T-helper 2 cell treated with Interferon-gamma antibody and Interleukin-4, amounts not matched to agents 5 μg/mL and 100 μg/mL, for 36 hours (primary cell): ENCODE data around the gene HTR6.

ENCODE experiments used
- DNase-seq: peaks from one replicate; pipeline ENCODE4 v3.0.0; 2021; ENCODE audit warnings: low spot score
- H3K27ac Mint-ChIP-seq: one replicate; pipeline ENCODE4 v1.8.0; 2021; ENCODE audit warnings: mild to moderate bottlenecking, mixed read lengths
- H3K27me3 Mint-ChIP-seq: one replicate; pipeline ENCODE4 v1.8.0; 2021; ENCODE audit warnings: low read depth, mixed read lengths
- H3K36me3 Mint-ChIP-seq: one replicate; pipeline ENCODE4 v1.8.0; 2021; ENCODE audit warnings: low read depth, mixed read lengths
- H3K4me1 Mint-ChIP-seq: one replicate; pipeline ENCODE4 v1.8.0; 2021; ENCODE audit warnings: low read depth, mixed read lengths
- H3K4me3 Mint-ChIP-seq: one replicate; pipeline ENCODE4 v1.8.0; 2022; ENCODE audit warnings: mild to moderate bottlenecking, moderate library complexity, mixed read lengths
- H3K9me3 Mint-ChIP-seq: one replicate; pipeline ENCODE4 v1.8.0; 2021; ENCODE audit warnings: mixed read lengths

Gene HTR6

GRCh38 chr1:19698181-19698580 lies 33.5 kb downstream of the HTR6 start:
- H3K27ac Mint-ChIP-seq, result no peak overlapping the region
- H3K4me3 Mint-ChIP-seq, result no peak overlapping the region
- H3K4me1 Mint-ChIP-seq, result no peaks in the 10 kb centered on the region
- no peak for DNase-seq
- H3K9me3 Mint-ChIP-seq, result no peaks in the 10 kb centered on the region
- H3K36me3 Mint-ChIP-seq, result no peaks in the 10 kb centered on the region
- H3K27me3 Mint-ChIP-seq, result no peaks in the 10 kb centered on the region

GRCh38 chr1:19700079-19700777 lies 35.6 kb downstream of the HTR6 start:
- H3K27me3 Mint-ChIP-seq, result no peaks in the 10 kb centered on the region
- DNase-seq, result no peak
- H3K4me3 Mint-ChIP-seq, result no peak overlapping the region
- H3K9me3 Mint-ChIP-seq, result no peaks in the 10 kb centered on the region
- H3K27ac Mint-ChIP-seq, result no peak overlapping the region
- H3K4me1 Mint-ChIP-seq, result no peaks in the 10 kb centered on the region
- no peaks in the 10 kb centered on the region for H3K36me3 Mint-ChIP-seq

GRCh38 chr1:19703280-19703679 lies 38.6 kb downstream of the HTR6 start:
- no peak overlapping the region for H3K27ac Mint-ChIP-seq
- H3K36me3 Mint-ChIP-seq, result no peaks in the 10 kb centered on the region
- no peak overlapping the region for H3K4me3 Mint-ChIP-seq
- no peaks in the 10 kb centered on the region for H3K4me1 Mint-ChIP-seq
- H3K27me3 Mint-ChIP-seq, result no peaks in the 10 kb centered on the region
- no peak for DNase-seq
- no peaks in the 10 kb centered on the region for H3K9me3 Mint-ChIP-seq

GRCh38 chr1:19704247-19705113 lies 39.8 kb downstream of the HTR6 start:
- H3K36me3 Mint-ChIP-seq, result no peaks in the 10 kb centered on the region
- no peaks in the 10 kb centered on the region for H3K9me3 Mint-ChIP-seq
- no peak overlapping the region for H3K4me3 Mint-ChIP-seq
- peak; percentile 23 for DNase-seq
- peaks cover 3% of the 10 kb centered on the region for H3K4me1 Mint-ChIP-seq
- no peaks in the 10 kb centered on the region for H3K27me3 Mint-ChIP-seq
- H3K27ac Mint-ChIP-seq, result no peak overlapping the region

- Mint-ChIP-seq H3K27ac (no peak overlapping the region), H3K9me3 (no peaks in the 10 kb centered on the region), H3K4me1 (peaks cover 5% of the 10 kb centered on the region), H3K36me3 (no peaks in the 10 kb centered on the region), H3K4me3 (no peak overlapping the region), H3K27me3 (no peaks in the 10 kb centered on the region)
- no peak for DNase-seq
Observed at GRCh38 chr1:19705464-19705863, 40.8 kb downstream of the HTR6 start.

- Mint-ChIP-seq H3K4me3 (no peak overlapping the region), H3K27ac (no peak overlapping the region), H3K9me3 (no peaks in the 10 kb centered on the region), H3K4me1 (peaks cover 12% of the 10 kb centered on the region), H3K36me3 (no peaks in the 10 kb centered on the region), H3K27me3 (no peaks in the 10 kb centered on the region)
- no peak for DNase-seq
Observed at GRCh38 chr1:19706136-19706535, 41.5 kb downstream of the HTR6 start.

GRCh38 chr1:19708567-19709110 lies 44.0 kb downstream of the HTR6 start:
- no peak overlapping the region for H3K4me3 Mint-ChIP-seq
- no peaks in the 10 kb centered on the region for H3K27me3 Mint-ChIP-seq
- H3K27ac Mint-ChIP-seq, result no peak overlapping the region
- DNase-seq, result no peak
- peaks cover 18% of the 10 kb centered on the region for H3K4me1 Mint-ChIP-seq
- H3K9me3 Mint-ChIP-seq, result no peaks in the 10 kb centered on the region
- H3K36me3 Mint-ChIP-seq, result no peaks in the 10 kb centered on the region

GRCh38 chr1:19709260-19709793 lies 44.7 kb downstream of the HTR6 start:
- DNase-seq, result no peak
- Mint-ChIP-seq H3K27me3 (no peaks in the 10 kb centered on the region), H3K27ac (no peak overlapping the region), H3K9me3 (no peaks in the 10 kb centered on the region), H3K4me3 (no peak overlapping the region), H3K4me1 (peaks cover 18% of the 10 kb centered on the region), H3K36me3 (no peaks in the 10 kb centered on the region)

- Mint-ChIP-seq H3K4me1 (peaks cover 22% of the 10 kb centered on the region), H3K4me3 (peak overlapping the region; percentile 35), H3K27me3 (no peaks in the 10 kb centered on the region), H3K36me3 (peaks cover 2% of the 10 kb centered on the region), H3K9me3 (no peaks in the 10 kb centered on the region), H3K27ac (peak overlapping the region; percentile 37)
- peak; percentile 51 for DNase-seq
Observed at GRCh38 chr1:19710825-19711611, 46.3 kb downstream of the HTR6 start.

GRCh38 chr1:19712928-19713327 lies 48.3 kb downstream of the HTR6 start:
- Mint-ChIP-seq H3K36me3 (peaks cover 2% of the 10 kb centered on the region), H3K4me3 (no peak overlapping the region), H3K9me3 (no peaks in the 10 kb centered on the region), H3K4me1 (peaks cover 22% of the 10 kb centered on the region), H3K27ac (no peak overlapping the region), H3K27me3 (no peaks in the 10 kb centered on the region)
- no peak for DNase-seq

- Mint-ChIP-seq H3K9me3 (no peaks in the 10 kb centered on the region), H3K36me3 (peaks cover 2% of the 10 kb centered on the region), H3K27ac (no peak overlapping the region)
Observed at GRCh38 chr1:19715334-19716203, 50.9 kb downstream of the HTR6 start.

GRCh38 chr1:19717467-19717866 lies 52.8 kb downstream of the HTR6 start:
- Mint-ChIP-seq H3K36me3 (peaks cover 2% of the 10 kb centered on the region), H3K9me3 (no peaks in the 10 kb centered on the region), H3K4me3 (no peak overlapping the region)

More at GRCh38 chr1:19715334-19716203, 50.9 kb downstream of the HTR6 start:
- no peak overlapping the region for H3K4me3 Mint-ChIP-seq
- DNase-seq, result peak; percentile 83
- H3K27me3 Mint-ChIP-seq, result no peaks in the 10 kb centered on the region
- H3K4me1 Mint-ChIP-seq, result peaks cover 16% of the 10 kb centered on the region

GRCh38 chr1:19720174-19720573 lies 55.5 kb downstream of the HTR6 start:
- Mint-ChIP-seq H3K27ac (no peak overlapping the region), H3K4me1 (peaks cover 4% of the 10 kb centered on the region), H3K36me3 (peaks cover 2% of the 10 kb centered on the region), H3K4me3 (no peak overlapping the region), H3K9me3 (no peaks in the 10 kb centered on the region), H3K27me3 (no peaks in the 10 kb centered on the region)
- DNase-seq, result no peak

More at GRCh38 chr1:19717467-19717866, 52.8 kb downstream of the HTR6 start:
- Mint-ChIP-seq H3K27ac (no peak overlapping the region), H3K27me3 (no peaks in the 10 kb centered on the region), H3K4me1 (peaks cover 5% of the 10 kb centered on the region)
- no peak for DNase-seq
